IPS DF 19.7 (cell line): ENCODE data around the gene BLOC1S6.
A peak's percentile ranks its signal among the peaks of the same experiment; 100 is the strongest.

ENCODE experiments used
- DNase-seq: peaks from one replicate; pipeline ENCODE4 v3.0.0-alpha.2; 2013; ENCODE audit warnings: low read depth, low spot score

Gene BLOC1S6

GRCh38 chr15:45587095-45587862 is at the start of gene BLOC1S6:
Gene BLOC1S6, plus strand, starts transcription at chr15:45587379. Its CDS starts 65 bp downstream, at chr15:45587444.
- DNase-seq = peak; percentile 75

GRCh38 chr15:45539680-45540079 is 47.5 kb upstream of the BLOC1S6 start:
- DNase-seq = no peak

GRCh38 chr15:45540531-45540930 is 46.6 kb upstream of the BLOC1S6 start:
- DNase-seq = no peak

GRCh38 chr15:45543051-45543450 is 44.1 kb upstream of the BLOC1S6 start:
- DNase-seq = no peak

- no peak for DNase-seq
Observed at GRCh38 chr15:45544266-45545023, 42.7 kb upstream of the BLOC1S6 start.

GRCh38 chr15:45546789-45547188 is 40.4 kb upstream of the BLOC1S6 start:
- no peak for DNase-seq

- DNase-seq = no peak
Observed at GRCh38 chr15:45548753-45549520, 38.2 kb upstream of the BLOC1S6 start.

- DNase-seq = no peak
Observed at GRCh38 chr15:45549541-45550220, 37.5 kb upstream of the BLOC1S6 start.

GRCh38 chr15:45550436-45550835 is 36.7 kb upstream of the BLOC1S6 start:
- DNase-seq = no peak

GRCh38 chr15:45551676-45552075 is 35.5 kb upstream of the BLOC1S6 start:
- DNase-seq = no peak

- DNase-seq = no peak
Observed at GRCh38 chr15:45555934-45556608, 31.1 kb upstream of the BLOC1S6 start.

GRCh38 chr15:45572617-45573016 is 14.6 kb upstream of the BLOC1S6 start:
- no peak for DNase-seq

GRCh38 chr15:45573961-45574629 is 13.1 kb upstream of the BLOC1S6 start:
- DNase-seq = peak; percentile 54

- DNase-seq = no peak
Observed at GRCh38 chr15:45581919-45582318, 5.3 kb upstream of the BLOC1S6 start.

- DNase-seq = no peak
Observed at GRCh38 chr15:45583731-45584639, 3.2 kb upstream of the BLOC1S6 start.

- DNase-seq = no peak
Observed at GRCh38 chr15:45585069-45585791, 1.9 kb upstream of the BLOC1S6 start.

- no peak for DNase-seq
Observed at GRCh38 chr15:45586125-45586524, 1.1 kb upstream of the BLOC1S6 start.

- no peak for DNase-seq
Observed at GRCh38 chr15:45586601-45587094, 531 bp upstream of the BLOC1S6 start.

GRCh38 chr15:45587863-45588170 is 638 bp downstream of the BLOC1S6 start:
- DNase-seq = no peak
